B cell (primary cell): ENCODE measurements around the gene NTM. TPM values are rescaled to one million over a fixed set of nuclear protein-coding genes. Genes with fewer than 3 reads are reported as not detected.
"Not testable (repeated sequence)": the region's sequence is repeated elsewhere in the genome, so short reads cannot be mapped to it uniquely, and the experiment has no call there.

Source experiments
- ATAC-seq: fragments of 200-7000 bp; cut with Tn5 transposase; one replicate; pipeline ENCODE4 v1.10.0; 2021; ENCODE audit warnings: low read depth, mild to moderate bottlenecking, moderate number of reproducible peaks, moderate library complexity
- CTCF ChIA-PET: fragments of 350-600 bp; sonication (Branson Sonifier 250); formaldehyde crosslinking; loops from one replicate; lab custom pipeline; 2021; ENCODE audit warnings: antibody characterized with exemption, inconsistent platforms; lab: Charles Lee
- POLR2A ChIA-PET: fragments of 350-600 bp; sonication (Branson Sonifier 250); formaldehyde crosslinking; loops from one replicate; lab custom pipeline; 2021; ENCODE audit warnings: antibody characterized with exemption; lab: Charles Lee
- DNase-seq: peaks from one replicate; pipeline ENCODE4 v3.0.0; 2013
- H2AFZ ChIP-seq: 2 replicates; pipeline ENCODE4 v1.6.1; 2012; ENCODE audit warnings: mild to moderate bottlenecking, low read depth, low read length; ENCODE audit not compliant: insufficient read depth, poor library complexity, severe bottlenecking
- H3K27ac ChIP-seq, 2 donors: 1 replicate in 1 of 2; 2 replicates in 1 of 2; pipeline ENCODE4 v1.5.1; 2012 to 2013; ENCODE audit warnings: low read length in 2 of 2, mild to moderate bottlenecking in 2 of 2, moderate library complexity in 1 of 2
- H3K27me3 ChIP-seq, 4 experiments: fragments of 200-600 bp in 1 of 4; sonication (generic) in 1 of 4; replicated peaks in 1 of 4; 1 replicate in 2 of 4; 2 replicates in 2 of 4; pipeline versions ENCODE4 v1.6.1 to v1.7.0; 2013 to 2016; ENCODE audit warnings: low read length in 3 of 4, mild to moderate bottlenecking in 2 of 4, mixed read lengths in 1 of 4, moderate library complexity in 1 of 4; ENCODE audit not compliant: insufficient read depth in 4 of 4, control insufficient read depth in 3 of 4; ENCODE audit errors: control extremely low read depth in 1 of 4
- H3K36me3 ChIP-seq, 2 experiments: replicated peaks in 1 of 2; 1 replicate in 1 of 2; 2 replicates in 1 of 2; pipeline versions ENCODE4 v1.6.1 to v1.7.1; 2013; ENCODE audit warnings: low read length in 1 of 2; ENCODE audit not compliant: insufficient read depth in 2 of 2, control insufficient read depth in 1 of 2; ENCODE audit errors: control extremely low read depth in 1 of 2, extremely low read depth in 1 of 2
- H3K4me1 ChIP-seq, 2 donors: fragments of 200-600 bp in 1 of 2; sonication (generic) in 1 of 2; 1 replicate in 1 of 2; 2 replicates in 1 of 2; pipeline versions ENCODE4 v1.5.1 to v1.6.1; 2013 to 2017; ENCODE audit warnings: low read length in 2 of 2; ENCODE audit not compliant: control insufficient read depth in 2 of 2, insufficient read depth in 2 of 2
- H3K4me2 ChIP-seq: replicated peaks from 2 replicates; pipeline ENCODE3; 2012; ENCODE audit warnings: mild to moderate bottlenecking, low read depth, low read length; ENCODE audit not compliant: poor library complexity, severe bottlenecking
- H3K4me3 ChIP-seq, 5 experiments: fragments of 200-600 bp in 1 of 5; sonication (generic) in 1 of 5; 1 replicate in 3 of 5; 2 replicates in 2 of 5; pipeline versions ENCODE4 v1.5.1 to v1.7.0; 2011 to 2016; ENCODE audit warnings: low read length in 4 of 5, mild to moderate bottlenecking in 4 of 5, low read depth in 2 of 5, control low read depth in 1 of 5, moderate library complexity in 1 of 5; ENCODE audit not compliant: insufficient read depth in 1 of 5; ENCODE audit errors: control extremely low read depth in 1 of 5, extremely low read depth in 1 of 5
- H3K79me2 ChIP-seq: fragments of 200-600 bp; sonication (generic); one replicate; pipeline ENCODE4 v1.6.0; 2016; ENCODE audit warnings: low read length; ENCODE audit not compliant: control insufficient read depth, insufficient read depth
- H3K9ac ChIP-seq: fragments of 200-600 bp; sonication (generic); 2 replicates; pipeline ENCODE4 v1.6.1; 2017; ENCODE audit warnings: mild to moderate bottlenecking, low read length, moderate library complexity
- H3K9me3 ChIP-seq, 3 donors: one replicate each; pipeline versions ENCODE4 v1.6.1 to v1.7.1; 2013; ENCODE audit warnings: low read length in 2 of 3; ENCODE audit not compliant: control insufficient read depth in 2 of 3, insufficient read depth in 1 of 3; ENCODE audit errors: control extremely low read depth in 1 of 3
- H4K20me1 ChIP-seq: 2 replicates; pipeline ENCODE4 v1.6.0; 2012; ENCODE audit warnings: mild to moderate bottlenecking, low read length; ENCODE audit not compliant: insufficient read depth, control insufficient read depth, poor library complexity, severe bottlenecking
- H3K27ac Mint-ChIP-seq: one replicate; pipeline ENCODE4 v1.8.0; 2021; ENCODE audit warnings: mixed read lengths
- H3K27me3 Mint-ChIP-seq: one replicate; pipeline ENCODE4 v1.8.0; 2021; ENCODE audit warnings: mixed read lengths
- H3K4me1 Mint-ChIP-seq: one replicate; pipeline ENCODE4 v1.8.0; 2021; ENCODE audit warnings: mixed read lengths
- H3K4me3 Mint-ChIP-seq: one replicate; pipeline ENCODE4 v1.8.0; 2021; ENCODE audit warnings: mixed read lengths
- H3K9me3 Mint-ChIP-seq: one replicate; pipeline ENCODE4 v1.8.0; 2022; ENCODE audit warnings: mixed read lengths; ENCODE audit not compliant: insufficient read depth
- CTCF ChIP-seq: fragments of 200-600 bp; IDR thresholded peaks from one replicate; pipeline ENCODE4 v1.8.0; 2022; ENCODE audit warnings: antibody characterized with exemption, mild to moderate bottlenecking
- EZH2 ChIP-seq: IDR thresholded peaks from 2 replicates; pipeline ENCODE4 v1.6.1; 2012; ENCODE audit warnings: borderline replicate concordance, low read depth, mild to moderate bottlenecking, moderate library complexity, low read length; ENCODE audit not compliant: insufficient read depth, poor library complexity, severe bottlenecking
- WGBS: methylation state at CpG from one replicate; pipeline ENCODE4 v1.1.5; 2013; ENCODE audit warnings: missing lambda C conversion rate; ENCODE audit not compliant: insufficient coverage; 5-methylcytosine and 5-hydroxymethylcytosine counted together
- intact Hi-C: fragments of 100-400 bp; cut with micrococcal nuclease; formaldehyde crosslinking; loops from one replicate; pipeline ENCODE4 v1.10.0; 2022
- polyA plus RNA-seq: library from polyadenylated mRNA; depleted of rRNA; stranded (reverse); fragments of >200 nt; gene quantifications from 2 replicates; pipeline ENCODE4 v1.2.3, GENCODE V29; 2012
- total RNA-seq, 2 donors: library from RNA; stranded (reverse); fragments of 120-200 nt in 1 of 2; gene quantifications; 1 replicate in 1 of 2; 2 replicates in 1 of 2; pipeline versions ENCODE4 v1.2.3 to v1.2.4, GENCODE V29; 2013 to 2022

Gene NTM
- total and polyA plus RNA-seq, 2 donors (not counting 1 experiment from before 2014, with no cell fraction given) = not detected

GRCh38 chr11:131491503-131491902 is 121.1 kb downstream of the NTM start:
- no peaks in the 10 kb centered on the region for H4K20me1 ChIP-seq
- H3K4me3 Mint-ChIP-seq = no peak overlapping the region
- DNase-seq = no peak
- CTCF ChIA-PET = no interaction called here
- no peak overlapping the region for H3K4me2 ChIP-seq
- H3K4me3 ChIP-seq = no peak overlapping the region
- no peaks in the 10 kb centered on the region for H3K4me1 Mint-ChIP-seq
- H3K4me1 ChIP-seq = no peaks in the 10 kb centered on the region
- ATAC-seq = no peak
- H3K27me3 Mint-ChIP-seq = no peaks in the 10 kb centered on the region
- H2AFZ ChIP-seq = no peak overlapping the region
- WGBS = 92% methylated on average over 2 of the region's 4 CpGs
- H3K9ac ChIP-seq = no peak overlapping the region
- no peaks in the 10 kb centered on the region for H3K27me3 ChIP-seq
- H3K79me2 ChIP-seq = no peaks in the 10 kb centered on the region
- no peaks in the 10 kb centered on the region for H3K36me3 ChIP-seq
- POLR2A ChIA-PET = no interaction called here
- no peak for TF ChIP-seq CTCF
- no peak for TF ChIP-seq EZH2
- intact Hi-C loops = no loop called here
- no peak overlapping the region for H3K27ac Mint-ChIP-seq
- no peaks in the 10 kb centered on the region for H3K9me3 Mint-ChIP-seq
- peaks cover 0 to 5% (median 0%) of the 10 kb centered on the region in 3 donors for H3K9me3 ChIP-seq
- H3K27ac ChIP-seq = no peak overlapping the region

- ATAC-seq = no peak
- ChIA-PET CTCF (no interaction called here), POLR2A (no interaction called here)
- 86% methylated on average over 6 of the region's 6 CpGs for WGBS
- Histone ChIP-seq H3K27ac (no peak overlapping the region), H2AFZ (no peak overlapping the region), H3K36me3 (no peaks in the 10 kb centered on the region), H3K9me3 (peaks cover 0 to 5% (median 0%) of the 10 kb centered on the region in 3 donors), H3K4me2 (no peak overlapping the region), H3K27me3 (no peaks in the 10 kb centered on the region), H3K9ac (no peak overlapping the region), H3K79me2 (no peaks in the 10 kb centered on the region), H3K4me1 (no peaks in the 10 kb centered on the region), H4K20me1 (no peaks in the 10 kb centered on the region), H3K4me3 (no peak overlapping the region)
- no peak for TF ChIP-seq CTCF
- no peak for TF ChIP-seq EZH2
- H3K9me3 Mint-ChIP-seq = no peaks in the 10 kb centered on the region
- H3K27ac Mint-ChIP-seq = no peak overlapping the region
- H3K27me3 Mint-ChIP-seq = no peaks in the 10 kb centered on the region
- intact Hi-C loops = no loop called here
- H3K4me1 Mint-ChIP-seq = no peaks in the 10 kb centered on the region
- H3K4me3 Mint-ChIP-seq = no peak overlapping the region
- no peak for DNase-seq
Observed at GRCh38 chr11:131495423-131495822, 125.0 kb downstream of the NTM start.

- H3K9me3 ChIP-seq, H3K27me3 Mint-ChIP-seq, H3K79me2 ChIP-seq, H4K20me1 ChIP-seq, H3K9me3 Mint-ChIP-seq, H2AFZ ChIP-seq, H3K4me1 ChIP-seq, H3K27me3 ChIP-seq, CTCF ChIA-PET, H3K27ac Mint-ChIP-seq, ATAC-seq, DNase-seq, H3K36me3 ChIP-seq, H3K27ac ChIP-seq, POLR2A ChIA-PET, intact Hi-C loops, H3K9ac ChIP-seq, H3K4me3 Mint-ChIP-seq, H3K4me1 Mint-ChIP-seq, H3K4me2 ChIP-seq, H3K4me3 ChIP-seq: not testable (repeated sequence)
- 89% methylated on average over 5 of the region's 5 CpGs for WGBS
Observed at GRCh38 chr11:131497686-131498085, 127.3 kb downstream of the NTM start.
